ENCODE measurements around the gene TMEM132D.

Gene TMEM132D

GRCh38 chr12:129681151-129681550 lies 222.7 kb downstream of the TMEM132D start:
- Histone ChIP-seq H3K4me1 (ENCODE audit: insufficient read depth, low read length) (no peaks in the 10 kb centered on the region), H3K4me3 (ENCODE audit: low read length) (no peak overlapping the region), H3K36me3 (ENCODE audit: insufficient read depth, low read depth, low read length) (no peaks in the 10 kb centered on the region; the same call in none of the 2 replicates), H3K9me3 (ENCODE audit: insufficient read depth, low read depth, low read length) (peaks cover 47% of the 10 kb centered on the region), H3K27me3 (ENCODE audit: insufficient read depth, low read length) (no peaks in the 10 kb centered on the region), H3K9ac (ENCODE audit: low read depth, low read length) (no peak overlapping the region), H3K27ac (ENCODE audit: low read length) (no peak overlapping the region)

- H3K27me3 ChIP-seq (ENCODE audit: insufficient read depth, low read length): no peaks in the 10 kb centered on the region
- H3K4me3 ChIP-seq (ENCODE audit: low read length): no peak overlapping the region
- H3K9me3 ChIP-seq (ENCODE audit: insufficient read depth, low read depth, low read length): peaks cover 14% of the 10 kb centered on the region; the same call in 1 of the 2 replicates
- H3K4me1 ChIP-seq (ENCODE audit: insufficient read depth, low read length): no peaks in the 10 kb centered on the region
- no peak overlapping the region for H3K9ac ChIP-seq (ENCODE audit: low read depth, low read length)
- H3K36me3 ChIP-seq (ENCODE audit: insufficient read depth, low read depth, low read length): no peaks in the 10 kb centered on the region
- no peak overlapping the region for H3K27ac ChIP-seq (ENCODE audit: low read length)
These were observed 227.4 kb downstream of the TMEM132D start for GRCh38 chr12:129676411-129676810.

GRCh38 chr12:129675947-129676346 lies 227.9 kb downstream of the TMEM132D start:
- H3K9ac ChIP-seq (ENCODE audit: low read depth, low read length): no peak overlapping the region
- no peaks in the 10 kb centered on the region for H3K36me3 ChIP-seq (ENCODE audit: insufficient read depth, low read depth, low read length)
- no peaks in the 10 kb centered on the region for H3K4me1 ChIP-seq (ENCODE audit: insufficient read depth, low read length)

GRCh38 chr12:129675496-129675895 lies 228.3 kb downstream of the TMEM132D start:
- no peak overlapping the region for H3K4me3 ChIP-seq (ENCODE audit: low read length)
- no peak overlapping the region for H3K9ac ChIP-seq (ENCODE audit: low read depth, low read length)
- no peaks in the 10 kb centered on the region for H3K4me1 ChIP-seq (ENCODE audit: insufficient read depth, low read length)
- no peaks in the 10 kb centered on the region for H3K36me3 ChIP-seq (ENCODE audit: insufficient read depth, low read depth, low read length)
- H3K27me3 ChIP-seq (ENCODE audit: insufficient read depth, low read length): no peaks in the 10 kb centered on the region
- H3K27ac ChIP-seq (ENCODE audit: low read length): no peak overlapping the region
- peaks cover 8% of the 10 kb centered on the region; the same call in 1 of the 2 replicates for H3K9me3 ChIP-seq (ENCODE audit: insufficient read depth, low read depth, low read length)

More at GRCh38 chr12:129675947-129676346, 227.9 kb downstream of the TMEM132D start:
- Histone ChIP-seq H3K9me3 (ENCODE audit: insufficient read depth, low read depth, low read length) (peaks cover 9% of the 10 kb centered on the region; the same call in 1 of the 2 replicates), H3K4me3 (ENCODE audit: low read length) (no peak overlapping the region), H3K27ac (ENCODE audit: low read length) (no peak overlapping the region), H3K27me3 (ENCODE audit: insufficient read depth, low read length) (no peaks in the 10 kb centered on the region)

- peaks cover 6% of the 10 kb centered on the region for H3K9me3 ChIP-seq (ENCODE audit: insufficient read depth, low read depth, low read length)
- H3K9ac ChIP-seq (ENCODE audit: low read depth, low read length): no peak overlapping the region
- H3K27ac ChIP-seq (ENCODE audit: low read length): no peak overlapping the region
- H3K4me1 ChIP-seq (ENCODE audit: insufficient read depth, low read length): no peaks in the 10 kb centered on the region
- H3K4me3 ChIP-seq (ENCODE audit: low read length): no peak overlapping the region
- no peaks in the 10 kb centered on the region for H3K36me3 ChIP-seq (ENCODE audit: insufficient read depth, low read depth, low read length)
- H3K27me3 ChIP-seq (ENCODE audit: insufficient read depth, low read length): no peaks in the 10 kb centered on the region
These were observed 230.0 kb downstream of the TMEM132D start for GRCh38 chr12:129673806-129674205.

GRCh38 chr12:129672110-129672509 lies 231.7 kb downstream of the TMEM132D start:
- Histone ChIP-seq H3K4me1 (ENCODE audit: insufficient read depth, low read length) (no peaks in the 10 kb centered on the region), H3K27me3 (ENCODE audit: insufficient read depth, low read length) (no peaks in the 10 kb centered on the region), H3K27ac (ENCODE audit: low read length) (no peak overlapping the region), H3K9ac (ENCODE audit: low read depth, low read length) (no peak overlapping the region), H3K9me3 (ENCODE audit: insufficient read depth, low read depth, low read length) (peaks cover 18% of the 10 kb centered on the region), H3K36me3 (ENCODE audit: insufficient read depth, low read depth, low read length) (no peaks in the 10 kb centered on the region), H3K4me3 (ENCODE audit: low read length) (no peak overlapping the region)

- H3K4me3 ChIP-seq (ENCODE audit: low read length): no peak overlapping the region
- H3K27ac ChIP-seq (ENCODE audit: low read length): no peak overlapping the region
- H3K27me3 ChIP-seq (ENCODE audit: insufficient read depth, low read length): no peaks in the 10 kb centered on the region
- H3K36me3 ChIP-seq (ENCODE audit: insufficient read depth, low read depth, low read length): no peaks in the 10 kb centered on the region
- no peaks in the 10 kb centered on the region for H3K4me1 ChIP-seq (ENCODE audit: insufficient read depth, low read length)
- no peak overlapping the region for H3K9ac ChIP-seq (ENCODE audit: low read depth, low read length)
- H3K9me3 ChIP-seq (ENCODE audit: insufficient read depth, low read depth, low read length): peaks cover 18% of the 10 kb centered on the region
These were observed 233.4 kb downstream of the TMEM132D start for GRCh38 chr12:129670256-129670920.

GRCh38 chr12:129665414-129665813 lies 238.4 kb downstream of the TMEM132D start:
- Histone ChIP-seq H3K36me3 (ENCODE audit: insufficient read depth, low read depth, low read length) (no peaks in the 10 kb centered on the region), H3K9me3 (ENCODE audit: insufficient read depth, low read depth, low read length) (peaks cover 14% of the 10 kb centered on the region), H3K4me3 (ENCODE audit: low read length) (no peak overlapping the region), H3K9ac (ENCODE audit: low read depth, low read length) (no peak overlapping the region), H3K4me1 (ENCODE audit: insufficient read depth, low read length) (peaks cover 7% of the 10 kb centered on the region; the same call in 1 of the 2 replicates), H3K27me3 (ENCODE audit: insufficient read depth, low read length) (no peaks in the 10 kb centered on the region), H3K27ac (ENCODE audit: low read length) (no peak overlapping the region)

- H3K4me1 ChIP-seq (ENCODE audit: insufficient read depth, low read length): peaks cover 23% of the 10 kb centered on the region; the same call in 1 of the 2 replicates
- no peaks in the 10 kb centered on the region for H3K27me3 ChIP-seq (ENCODE audit: insufficient read depth, low read length)
- no peaks in the 10 kb centered on the region for H3K9me3 ChIP-seq (ENCODE audit: insufficient read depth, low read depth, low read length)
- H3K36me3 ChIP-seq (ENCODE audit: insufficient read depth, low read depth, low read length): no peaks in the 10 kb centered on the region
- no peak overlapping the region for H3K9ac ChIP-seq (ENCODE audit: low read depth, low read length)
- H3K4me3 ChIP-seq (ENCODE audit: low read length): no peak overlapping the region
- H3K27ac ChIP-seq (ENCODE audit: low read length): no peak overlapping the region
These were observed 241.6 kb downstream of the TMEM132D start for GRCh38 chr12:129662234-129662633.

GRCh38 chr12:129660946-129661345 lies 242.9 kb downstream of the TMEM132D start:
- Histone ChIP-seq H3K4me1 (ENCODE audit: insufficient read depth, low read length) (peaks cover 23% of the 10 kb centered on the region; the same call in 1 of the 2 replicates), H3K9me3 (ENCODE audit: insufficient read depth, low read depth, low read length) (no peaks in the 10 kb centered on the region), H3K27me3 (ENCODE audit: insufficient read depth, low read length) (no peaks in the 10 kb centered on the region), H3K27ac (ENCODE audit: low read length) (no peak overlapping the region), H3K36me3 (ENCODE audit: insufficient read depth, low read depth, low read length) (no peaks in the 10 kb centered on the region), H3K9ac (ENCODE audit: low read depth, low read length) (no peak overlapping the region; the same call in 1 of the 2 replicates), H3K4me3 (ENCODE audit: low read length) (no peak overlapping the region; the same call in 1 of the 2 replicates)

GRCh38 chr12:129659961-129660622 lies 243.7 kb downstream of the TMEM132D start:
- no peaks in the 10 kb centered on the region for H3K36me3 ChIP-seq (ENCODE audit: insufficient read depth, low read depth, low read length)
- no peaks in the 10 kb centered on the region for H3K9me3 ChIP-seq (ENCODE audit: insufficient read depth, low read depth, low read length)
- H3K4me3 ChIP-seq (ENCODE audit: low read length): no peak overlapping the region
- H3K4me1 ChIP-seq (ENCODE audit: insufficient read depth, low read length): peaks cover 23% of the 10 kb centered on the region; the same call in 1 of the 2 replicates
- no peak overlapping the region for H3K27ac ChIP-seq (ENCODE audit: low read length)
- H3K27me3 ChIP-seq (ENCODE audit: insufficient read depth, low read length): no peaks in the 10 kb centered on the region
- H3K9ac ChIP-seq (ENCODE audit: low read depth, low read length): no peak overlapping the region

GRCh38 chr12:129657179-129657578 lies 246.6 kb downstream of the TMEM132D start:
- H3K4me3 ChIP-seq (ENCODE audit: low read length): no peak overlapping the region
- no peaks in the 10 kb centered on the region for H3K36me3 ChIP-seq (ENCODE audit: insufficient read depth, low read depth, low read length)
- peaks cover 23% of the 10 kb centered on the region; the same call in 1 of the 2 replicates for H3K4me1 ChIP-seq (ENCODE audit: insufficient read depth, low read length)
- no peak overlapping the region for H3K9ac ChIP-seq (ENCODE audit: low read depth, low read length)
- peaks cover 9% of the 10 kb centered on the region; the same call in 1 of the 2 replicates for H3K9me3 ChIP-seq (ENCODE audit: insufficient read depth, low read depth, low read length)
- no peak overlapping the region for H3K27ac ChIP-seq (ENCODE audit: low read length)
- no peaks in the 10 kb centered on the region for H3K27me3 ChIP-seq (ENCODE audit: insufficient read depth, low read length)
